ENCODE measurements around the gene RSPH9.
"Not testable (repeated sequence)": the region's sequence is repeated elsewhere in the genome, so short reads cannot be mapped to it uniquely, and the experiment has no call there.

Gene RSPH9

DNA sequence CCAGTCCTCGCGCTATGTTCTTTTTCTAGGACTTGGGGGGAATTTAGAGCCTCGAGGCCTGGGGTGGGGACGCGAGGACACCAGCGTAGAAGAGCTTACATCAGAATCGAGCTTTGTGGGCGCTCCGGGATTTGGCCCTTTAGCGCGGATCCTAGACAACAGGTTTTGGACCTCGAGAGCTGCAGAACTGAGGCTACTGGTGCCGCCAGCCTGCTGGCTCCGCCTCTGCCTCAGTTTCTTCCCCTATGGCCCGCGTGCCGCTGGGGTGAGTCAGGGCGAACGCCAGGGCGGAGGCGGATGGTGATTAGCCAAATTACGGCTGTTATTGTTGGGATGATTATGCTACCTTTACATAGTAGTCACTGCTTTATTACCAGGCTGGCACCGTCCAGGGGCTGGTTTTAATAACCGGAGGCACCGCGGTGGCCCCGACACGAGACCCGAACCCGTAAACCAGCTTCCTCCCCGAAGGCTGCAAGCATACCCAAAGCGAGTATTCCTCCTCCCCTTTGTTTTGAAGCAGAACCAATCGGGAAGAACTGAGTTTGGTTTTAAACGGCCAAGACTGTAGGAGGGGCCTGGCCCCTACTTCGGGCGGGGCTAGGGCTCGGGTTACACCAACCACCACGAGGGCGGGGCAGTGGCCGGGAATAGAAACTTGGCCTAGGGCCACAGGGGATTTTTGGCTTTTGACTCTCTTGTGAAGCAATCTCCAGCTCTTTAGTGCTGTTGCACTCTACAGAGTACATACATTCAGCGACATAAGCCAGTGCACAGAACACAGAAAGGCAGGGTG is 15.1 kb upstream of the RSPH9 start:
- peak; percentile 55 for DNase-seq

- no peak for DNase-seq
These were observed 13.7 kb upstream of the RSPH9 start for GRCh38 chr6:43630980-43631619.

DNA sequence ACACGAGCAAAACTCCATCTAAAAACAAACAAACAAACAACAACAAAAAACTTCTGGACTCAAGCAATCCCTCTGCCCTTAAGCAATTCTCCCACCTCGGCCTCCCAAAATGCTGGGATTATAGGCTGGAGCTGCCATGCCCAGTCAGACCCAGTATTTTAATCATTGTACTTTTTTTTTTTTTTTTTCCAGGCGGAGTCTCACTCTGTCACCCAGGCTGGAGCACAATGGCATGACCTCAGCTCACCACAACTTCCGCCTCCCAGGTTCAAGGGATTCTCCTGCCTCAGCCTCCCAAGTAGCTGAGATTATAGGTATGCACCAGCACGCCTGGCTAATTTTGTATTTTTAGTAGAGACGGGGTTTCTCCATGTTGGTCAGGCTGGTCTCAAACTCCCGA is 11.8 kb upstream of the RSPH9 start:
- DNase-seq: not testable (repeated sequence)

DNA sequence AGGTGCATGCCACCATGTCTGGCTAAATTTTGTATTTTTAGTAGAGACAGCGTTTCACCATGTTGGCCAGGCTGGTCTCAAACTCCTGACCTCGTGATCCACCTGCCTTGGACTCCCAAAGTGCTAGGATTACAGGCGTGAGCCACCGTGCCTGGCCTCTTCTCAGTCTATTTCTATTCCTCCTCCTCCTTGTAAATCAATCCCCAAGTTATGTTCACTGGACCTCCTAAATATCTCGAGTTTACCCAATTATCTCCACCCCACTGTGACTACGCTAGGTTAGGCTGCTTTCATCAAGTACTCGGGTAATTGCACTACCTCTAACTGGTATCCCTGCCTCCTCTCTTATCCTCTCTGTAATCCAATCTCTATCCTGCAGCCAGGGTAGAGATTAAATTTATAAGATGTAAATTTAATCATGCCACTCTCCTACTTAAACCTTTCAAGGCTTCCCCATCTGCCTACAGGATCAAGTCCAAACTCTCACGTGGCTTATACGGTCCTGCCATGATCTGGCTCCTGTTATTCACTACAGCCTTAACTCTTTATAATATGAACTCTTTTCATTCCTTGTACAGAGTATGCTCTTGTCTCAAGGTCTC is 10.0 kb upstream of the RSPH9 start:
- no peak for DNase-seq

GRCh38 chr6:43635387-43636307 is 9.2 kb upstream of the RSPH9 start, which contains the start of gene MAD2L1BP:
MAD2L1BP (plus strand) TSS chr6:43635840; CDS start chr6:43635876, 36 bp downstream.
- DNase-seq: peak; percentile 64

GRCh38 chr6:43636308-43636659 is 8.6 kb upstream of the RSPH9 start:
- DNase-seq: no peak

- no peak for DNase-seq
These were observed 4.6 kb upstream of the RSPH9 start for GRCh38 chr6:43639984-43640800.

DNA sequence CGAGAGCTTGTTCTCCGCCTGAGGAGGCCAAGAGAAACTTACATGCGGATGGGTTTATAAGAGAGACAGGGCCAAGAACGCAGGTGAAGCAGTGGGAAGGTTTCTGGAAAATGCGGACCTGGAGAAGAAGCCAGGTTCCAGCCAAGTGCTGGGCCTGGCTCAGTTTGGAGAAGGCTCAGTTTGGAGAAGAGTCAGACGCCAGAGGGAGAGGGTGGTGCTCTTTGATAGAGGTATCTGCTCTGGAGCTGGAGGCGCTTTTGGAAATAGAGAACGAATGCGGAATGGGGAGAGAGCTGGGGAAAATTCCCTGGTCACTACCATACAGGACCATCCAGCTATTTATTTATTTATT is 753 bp downstream of the RSPH9 start:
- DNase-seq: no peak

GRCh38 chr6:43647613-43648012 is 2.8 kb downstream of the RSPH9 start:
- no peak for DNase-seq

DNA sequence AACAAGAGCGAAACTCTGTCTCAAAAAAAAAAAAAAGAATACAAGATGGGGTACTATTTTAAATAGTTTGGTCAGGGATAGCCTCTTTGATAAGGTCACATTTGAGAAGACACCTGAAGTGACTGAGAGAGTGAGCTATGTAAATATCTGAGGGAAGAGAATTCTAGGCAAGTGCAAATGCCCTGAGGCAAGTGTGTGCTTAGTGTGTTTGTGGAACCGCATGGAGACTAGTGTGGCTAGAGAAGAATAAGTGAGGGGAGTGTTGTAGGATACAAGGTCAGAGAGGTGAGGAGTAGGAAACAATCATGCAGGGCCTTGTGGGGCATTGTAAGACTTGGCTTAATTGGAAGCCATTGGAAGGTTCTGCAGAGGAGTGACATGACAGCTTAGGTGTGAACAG is 3.4 kb downstream of the RSPH9 start:
- DNase-seq: no peak

DNA sequence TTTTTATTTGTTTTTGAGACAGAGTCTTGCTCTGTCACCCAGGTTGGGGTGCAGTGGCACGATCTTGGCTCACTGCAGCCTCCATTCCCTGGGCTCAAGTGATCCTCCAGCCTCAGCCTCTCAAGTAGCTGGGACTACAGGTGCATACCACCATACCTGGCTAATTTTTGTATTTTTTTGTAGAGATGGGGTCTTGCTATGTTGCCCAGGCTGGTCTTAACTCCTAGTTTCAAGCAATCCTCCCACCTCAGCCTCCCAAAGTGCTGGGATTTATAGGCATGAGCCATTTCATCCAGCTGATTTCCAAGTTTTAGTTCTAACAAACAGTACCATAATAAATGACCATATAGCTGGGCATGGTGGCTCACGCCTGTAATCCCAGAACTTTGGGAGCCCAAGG is 8.0 kb downstream of the RSPH9 start:
- DNase-seq: not testable (repeated sequence)

DNA sequence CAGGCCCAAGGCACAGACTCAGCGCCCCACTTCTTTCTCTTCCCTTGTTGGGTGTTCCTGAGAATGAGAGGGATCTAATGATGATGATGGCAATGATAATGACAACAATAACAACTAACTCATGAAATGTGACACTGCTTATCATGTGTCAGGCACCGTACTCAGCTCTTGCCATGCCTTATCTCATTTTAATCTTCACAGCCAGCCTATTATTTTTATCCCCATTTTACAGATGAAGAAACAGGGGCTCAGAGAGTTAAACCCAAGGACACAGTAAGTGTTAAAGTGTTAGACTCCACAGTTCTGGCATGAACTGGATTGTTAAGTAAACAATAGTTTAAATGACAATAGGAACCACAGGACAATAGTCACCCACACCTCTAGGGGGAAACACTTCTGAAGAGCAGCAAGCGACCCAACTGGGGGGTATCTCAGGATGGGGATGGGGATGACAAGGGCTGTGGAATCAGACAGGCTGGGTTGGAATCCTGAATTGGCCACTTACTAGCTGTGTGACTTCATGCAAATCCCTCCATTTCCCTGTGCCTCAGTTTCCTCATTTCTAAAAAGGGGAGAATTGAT is 12.5 kb downstream of the RSPH9 start:
- DNase-seq: no peak

DNA sequence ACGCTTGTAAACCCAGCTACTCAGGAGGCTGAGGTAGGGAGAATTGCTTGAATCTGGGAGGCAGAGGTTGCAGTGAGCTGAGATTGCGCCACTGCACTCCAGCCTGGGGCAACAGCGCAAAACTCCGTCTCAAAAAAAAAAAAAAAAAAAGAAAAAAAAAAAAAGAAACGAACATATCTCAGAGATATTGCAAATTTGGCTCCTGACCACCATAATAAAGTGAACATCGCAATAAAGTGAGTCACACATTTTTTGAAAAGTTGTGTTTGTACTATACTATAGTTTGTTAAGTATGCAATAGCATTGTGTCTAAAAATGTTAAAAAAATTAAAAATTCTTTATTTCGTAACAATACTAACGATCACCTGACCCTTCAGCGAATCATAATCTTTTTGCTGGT is 13.3 kb downstream of the RSPH9 start:
- DNase-seq: no peak

- DNase-seq: not testable (repeated sequence)
These were observed 18.1 kb downstream of the RSPH9 start for GRCh38 chr6:43662948-43663347.

GRCh38 chr6:43665376-43665775 is 20.5 kb downstream of the RSPH9 start:
- no peak for DNase-seq

DNA sequence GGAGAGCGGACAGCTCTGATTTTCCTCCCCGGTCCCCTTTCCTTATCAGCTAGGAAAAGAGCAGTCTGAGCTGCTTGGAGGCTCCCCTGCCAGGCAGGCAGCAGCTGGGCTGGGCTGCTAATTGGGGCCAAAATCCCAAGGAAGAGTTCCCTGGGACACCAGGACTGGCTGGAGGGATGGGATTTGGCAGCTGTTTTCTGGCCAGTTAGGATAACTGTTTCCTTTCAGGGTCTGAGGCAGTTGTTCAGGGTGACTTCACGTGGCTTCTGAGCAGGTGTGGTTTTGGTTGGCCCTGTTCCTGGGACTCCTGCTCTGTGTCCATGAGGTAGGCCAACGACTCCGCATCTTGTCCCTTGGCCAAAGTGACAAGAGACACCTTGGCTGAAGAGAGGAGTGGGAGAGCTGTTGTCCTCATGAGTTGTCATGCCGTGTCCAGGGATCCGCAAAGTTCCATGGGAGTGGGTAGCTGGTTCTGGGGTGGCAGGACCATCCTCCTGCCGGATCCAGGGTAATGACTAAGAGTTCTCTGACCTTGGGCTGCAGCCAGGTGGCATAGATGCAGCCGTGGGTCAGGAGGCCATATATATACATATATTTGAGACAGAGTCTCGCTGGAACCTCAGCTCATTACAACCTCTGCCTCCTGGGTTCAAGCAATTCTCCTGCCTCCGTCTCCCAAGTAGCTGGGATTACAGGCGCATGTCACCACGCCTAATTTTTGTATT is 21.5 kb downstream of the RSPH9 start:
- no peak for DNase-seq

- no peak for DNase-seq
These were observed 22.7 kb downstream of the RSPH9 start for GRCh38 chr6:43667245-43668150.

DNA sequence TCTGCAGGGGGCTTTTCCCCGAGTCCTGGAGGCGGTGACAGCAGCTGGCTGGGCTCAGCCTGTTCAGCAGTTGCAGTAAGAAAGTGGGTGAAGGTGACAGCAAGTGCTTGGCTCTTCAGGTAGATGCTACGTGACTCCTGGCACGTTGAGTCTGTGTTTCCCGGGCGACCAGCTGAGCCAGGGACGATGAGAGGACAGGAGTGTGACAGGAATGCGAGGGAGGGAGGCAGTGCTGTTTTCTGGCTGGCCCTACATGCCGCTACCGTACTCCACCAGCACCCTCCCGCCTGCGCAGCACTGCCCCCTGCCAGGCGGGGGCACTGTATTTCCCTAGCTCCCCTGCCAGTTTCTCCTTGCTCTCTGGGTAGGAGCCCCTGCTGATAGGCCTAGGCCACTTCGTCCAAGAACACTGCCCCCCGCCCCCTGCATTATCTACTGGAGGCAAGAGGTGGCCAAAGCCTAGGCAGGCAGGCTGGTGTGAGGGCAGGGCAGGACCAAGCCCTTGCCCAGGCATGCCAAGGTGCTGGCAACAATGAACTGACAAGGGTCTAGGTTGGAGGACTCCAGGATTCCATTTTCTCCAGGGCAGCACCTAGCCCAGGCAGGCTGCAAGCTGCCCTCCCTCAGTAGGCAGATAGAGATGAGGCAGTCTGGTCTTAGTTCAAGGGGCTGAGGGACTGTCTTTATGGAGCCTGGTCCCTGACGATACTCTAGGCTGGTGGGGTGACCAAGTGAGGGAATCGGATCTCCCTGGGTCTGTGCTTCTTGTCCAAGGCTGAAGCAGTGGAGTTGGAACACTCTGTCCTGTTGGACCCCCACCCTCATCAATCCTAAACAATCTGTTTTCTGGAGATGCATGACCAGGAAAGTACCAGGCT is 23.6 kb downstream of the RSPH9 start:
- DNase-seq: no peak
